EH (cell line): Measurements from ENCODE around the gene NCK2.
A peak's percentile ranks its signal among the peaks of the same experiment; 100 is the strongest.

Experiments used
- DNase-seq: peaks from one replicate; pipeline ENCODE4 v3.0.0-alpha.2; 2015; ENCODE audit warnings: low read depth

NCK2 gene

DNA sequence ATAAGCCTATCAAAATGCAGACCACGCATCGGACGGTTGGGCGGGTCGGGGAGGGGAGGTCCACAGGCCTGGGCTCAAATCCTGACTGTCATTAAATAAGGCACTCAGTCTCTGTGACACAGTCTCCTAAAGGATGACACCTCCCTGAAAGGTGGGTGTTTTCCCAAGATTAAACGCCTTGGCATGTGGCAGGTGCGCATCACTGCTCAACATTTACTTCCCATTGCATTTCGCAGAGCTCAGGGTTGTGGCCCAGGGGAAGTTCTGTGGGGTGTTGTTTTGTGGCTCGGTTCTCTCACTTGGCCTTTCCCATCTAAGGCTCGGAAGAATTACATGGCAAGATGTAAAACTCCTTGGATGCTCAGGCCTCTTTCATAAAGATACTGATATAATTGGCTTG, 107.4 kb downstream of the NCK2 start:
- no peak for DNase-seq

DNA sequence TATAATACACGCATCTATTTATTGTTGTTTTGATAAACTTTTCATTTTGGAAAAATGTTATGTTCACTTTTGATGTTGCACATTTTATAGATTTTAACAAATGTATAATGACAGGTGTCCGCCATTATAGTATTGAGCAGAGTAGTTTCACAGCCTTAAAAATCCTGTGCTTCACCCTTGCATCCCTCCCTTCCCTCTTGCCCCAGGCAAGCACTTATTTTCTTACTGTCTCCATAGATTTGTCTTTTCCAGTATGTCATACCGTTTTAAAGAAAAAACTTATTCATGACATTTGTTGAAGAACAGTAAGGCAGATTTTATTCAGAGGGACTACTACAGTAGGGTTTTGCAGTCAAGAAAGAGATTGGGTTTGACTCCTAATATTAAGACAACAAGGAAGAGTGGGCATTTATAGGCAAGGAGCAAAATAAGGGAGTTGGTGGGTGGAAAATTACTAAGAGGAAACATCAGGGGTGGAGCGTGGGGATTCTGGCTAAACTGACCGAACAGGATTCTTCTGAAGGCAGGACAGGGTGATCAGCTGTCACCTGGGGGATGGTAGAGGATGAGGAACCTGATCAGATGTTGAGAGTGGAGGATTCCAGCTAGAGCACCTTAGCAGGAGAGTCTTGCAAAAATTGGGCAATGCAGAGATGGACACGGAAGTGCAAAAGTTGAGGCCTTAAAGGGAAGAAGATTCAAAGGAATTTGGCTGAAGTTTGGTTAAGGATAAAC, 108.8 kb downstream of the NCK2 start:
- no peak for DNase-seq

DNA sequence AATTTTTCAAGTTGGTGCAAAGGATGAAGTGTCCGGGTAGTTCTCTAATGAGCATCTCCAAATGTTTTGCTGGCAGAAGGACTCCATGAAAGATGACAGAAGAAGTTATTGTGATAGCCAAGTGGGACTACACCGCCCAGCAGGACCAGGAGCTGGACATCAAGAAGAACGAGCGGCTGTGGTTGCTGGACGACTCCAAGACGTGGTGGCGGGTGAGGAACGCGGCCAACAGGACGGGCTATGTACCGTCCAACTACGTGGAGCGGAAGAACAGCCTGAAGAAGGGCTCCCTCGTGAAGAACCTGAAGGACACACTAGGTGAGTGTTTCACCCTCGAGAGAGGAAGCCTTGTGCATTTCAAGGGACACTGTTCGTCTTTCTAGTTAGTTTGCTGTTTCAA, 110.3 kb downstream of the NCK2 start:
- no peak for DNase-seq

DNA sequence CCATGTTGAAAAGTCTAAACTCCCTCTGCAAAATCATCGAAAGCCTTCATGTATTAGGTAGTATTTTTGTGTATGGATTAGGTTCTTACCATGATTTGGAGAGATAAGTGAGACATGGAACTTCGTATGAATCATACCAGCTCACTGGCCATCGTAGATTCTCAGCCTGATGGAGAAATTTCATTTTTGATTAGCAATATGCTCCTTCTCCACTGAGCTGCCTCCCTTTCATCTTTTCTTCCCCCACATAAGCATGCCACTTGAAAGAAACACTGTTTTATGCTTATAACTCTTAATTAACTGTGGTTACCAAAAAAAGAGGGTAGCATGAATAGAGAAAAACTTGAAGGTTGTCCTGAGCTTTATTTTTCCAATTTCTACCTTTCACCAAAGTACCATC, 111.9 kb downstream of the NCK2 start:
- no peak for DNase-seq

GRCh38 chr2:105857076-105857740, 112.5 kb downstream of the NCK2 start:
- DNase-seq = no peak

DNA sequence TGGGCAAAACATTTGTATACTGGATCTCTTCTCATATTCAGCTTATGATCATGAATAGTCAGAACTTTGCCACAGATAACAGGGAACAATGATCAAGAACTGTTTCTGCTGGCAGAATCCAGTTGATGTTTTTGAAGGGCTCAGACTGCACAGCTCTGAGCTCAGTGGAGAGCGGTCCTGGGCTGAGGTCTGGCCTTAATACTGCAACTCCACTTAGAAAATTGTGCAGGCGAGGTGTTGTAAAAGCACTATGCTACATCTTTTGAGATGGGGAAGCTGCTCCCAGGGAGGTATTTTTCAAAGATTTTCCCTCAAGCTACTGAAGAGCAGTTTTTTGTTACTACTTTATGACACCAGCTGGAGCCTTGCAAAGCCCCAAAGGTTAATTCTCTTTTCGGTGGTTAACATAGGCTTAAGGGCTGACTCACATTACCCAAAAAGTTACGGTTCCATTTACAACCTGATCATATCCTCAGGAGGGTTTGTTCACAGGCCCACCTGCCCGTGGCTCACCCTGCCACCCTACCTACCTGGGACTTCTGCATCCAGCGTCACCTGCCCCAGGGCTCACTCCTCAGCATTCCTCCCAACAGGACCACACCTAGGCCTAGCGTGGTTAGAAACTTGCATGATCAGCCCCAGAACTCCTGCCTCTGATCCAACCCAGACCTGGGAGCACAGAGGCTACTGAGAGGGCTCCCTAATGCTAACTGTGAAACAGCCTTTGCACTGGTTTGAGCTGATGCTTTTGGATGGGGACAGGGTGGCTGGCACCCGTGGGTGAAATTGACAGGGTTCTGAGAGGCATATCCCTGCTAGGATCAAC, 114.4 kb downstream of the NCK2 start:
- DNase-seq = no peak

DNA sequence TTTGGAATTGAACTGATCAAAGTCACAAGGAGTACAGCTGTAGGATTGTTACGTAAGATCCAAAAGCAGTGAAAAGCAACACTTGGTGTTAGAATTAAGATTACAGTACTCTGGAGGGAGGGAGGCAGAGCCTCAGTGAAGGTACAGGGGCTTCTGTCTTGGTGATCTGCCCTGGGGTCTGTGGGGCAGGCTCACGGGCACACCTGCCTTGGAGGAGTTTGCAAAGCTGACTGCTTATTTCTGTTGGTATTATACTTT, 114.9 kb downstream of the NCK2 start:
- DNase-seq = no peak

- no peak for DNase-seq
Measured at GRCh38 chr2:105860567-105860966, 115.9 kb downstream of the NCK2 start.

DNA sequence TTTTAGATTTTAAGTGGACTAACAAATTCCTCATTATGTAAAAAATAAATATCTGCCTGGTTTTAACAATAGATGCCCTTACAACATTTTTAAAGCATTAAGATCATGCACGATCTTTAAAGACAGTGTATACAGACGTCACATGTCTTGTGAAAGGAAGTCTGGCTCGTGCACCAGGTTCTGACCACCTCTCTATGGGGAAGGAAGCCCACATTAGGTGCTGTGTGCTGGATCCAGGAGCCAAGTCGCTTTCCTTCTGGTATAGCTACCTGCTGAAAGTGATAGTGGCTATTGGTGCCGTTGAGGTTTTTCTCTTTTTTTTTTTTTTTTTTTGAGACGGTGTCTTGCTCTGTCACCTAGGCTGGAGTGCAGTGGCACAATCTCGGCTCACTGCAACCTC, 116.5 kb downstream of the NCK2 start:
- no peak for DNase-seq

- DNase-seq = no peak
Measured at GRCh38 chr2:105862843-105863242, 118.1 kb downstream of the NCK2 start.

DNA sequence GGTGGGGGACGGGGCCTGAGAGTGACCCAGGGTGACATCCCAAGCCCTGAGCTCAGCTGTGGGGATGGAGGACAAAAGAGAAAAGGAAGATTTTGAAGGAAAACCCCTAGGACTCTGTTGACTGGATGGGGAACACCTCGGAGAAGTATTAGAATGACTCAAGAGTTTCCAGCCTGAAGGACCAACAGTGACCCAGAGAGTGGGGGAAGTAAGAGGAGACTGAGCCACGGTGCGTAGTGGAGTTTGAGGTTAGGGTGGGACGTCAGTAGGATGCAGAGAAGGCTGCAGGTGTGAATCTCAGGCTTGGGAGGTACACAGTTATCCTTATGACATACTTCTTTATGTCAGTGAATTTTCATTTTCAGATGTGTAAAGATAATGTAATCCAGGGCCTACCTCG, 119.5 kb downstream of the NCK2 start:
- DNase-seq = no peak

DNA sequence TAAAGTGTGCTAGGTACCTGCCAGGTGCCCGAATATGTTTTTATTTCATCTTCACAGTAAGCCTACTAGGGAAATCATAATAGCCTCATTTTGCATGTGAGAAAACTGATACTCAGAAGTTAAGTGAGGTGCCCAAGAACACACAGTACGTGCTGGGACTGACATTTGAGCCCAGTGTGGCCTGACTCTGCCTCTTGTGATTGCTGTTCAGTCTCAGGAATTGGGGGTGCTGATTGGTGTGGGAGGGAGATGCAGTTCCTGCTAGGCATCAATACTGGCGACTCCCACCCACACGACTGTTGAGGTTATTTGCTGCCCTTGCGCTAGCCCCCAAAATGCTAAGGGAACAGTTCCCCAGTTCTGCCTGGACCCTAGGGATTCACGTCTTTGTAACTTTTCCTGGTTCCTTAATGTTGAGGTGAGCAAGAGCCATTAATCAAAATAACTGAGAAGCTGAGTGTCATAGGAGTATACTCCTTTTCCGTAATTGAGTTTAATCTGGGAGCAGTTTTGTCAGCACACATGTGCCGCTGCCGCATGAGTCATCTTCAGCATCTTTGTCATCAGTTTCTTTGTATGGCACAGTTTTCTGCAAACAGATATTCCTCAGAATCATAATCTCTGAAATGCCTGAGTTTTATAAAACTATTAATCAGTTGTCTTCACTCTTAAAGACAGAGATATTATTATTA, 120.7 kb downstream of the NCK2 start:
- DNase-seq = peak; percentile 63

- DNase-seq = peak; percentile 80
Measured at GRCh38 chr2:105866216-105867185, 121.8 kb downstream of the NCK2 start.

GRCh38 chr2:105867587-105867986, 122.9 kb downstream of the NCK2 start:
- DNase-seq = no peak

- DNase-seq = no peak
Measured at GRCh38 chr2:105868060-105868459, 123.3 kb downstream of the NCK2 start.

- DNase-seq = no peak
Measured at GRCh38 chr2:105869341-105869740, 124.6 kb downstream of the NCK2 start.

DNA sequence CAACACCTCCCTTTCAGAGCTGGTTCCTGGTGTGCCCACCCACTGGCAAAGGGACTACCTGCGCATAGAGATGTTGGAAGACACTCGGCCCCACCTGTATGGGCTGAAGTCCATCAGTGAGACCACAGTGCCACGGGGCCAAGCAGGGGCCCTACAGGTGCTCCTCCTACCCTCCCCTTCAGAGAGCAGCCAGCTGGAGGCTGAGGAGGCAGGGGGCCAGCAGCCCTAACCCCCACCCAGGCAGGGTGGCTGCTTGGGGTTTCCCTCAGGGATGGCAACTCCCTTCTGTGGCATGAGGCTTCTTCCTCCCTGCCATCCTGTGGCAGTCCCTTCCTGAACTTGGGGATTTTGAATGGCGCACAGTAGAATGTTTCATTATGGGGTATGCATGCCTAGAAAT, 125.3 kb downstream of the NCK2 start:
- DNase-seq = no peak

GRCh38 chr2:105870858-105871257, 126.1 kb downstream of the NCK2 start:
- DNase-seq = no peak

DNA sequence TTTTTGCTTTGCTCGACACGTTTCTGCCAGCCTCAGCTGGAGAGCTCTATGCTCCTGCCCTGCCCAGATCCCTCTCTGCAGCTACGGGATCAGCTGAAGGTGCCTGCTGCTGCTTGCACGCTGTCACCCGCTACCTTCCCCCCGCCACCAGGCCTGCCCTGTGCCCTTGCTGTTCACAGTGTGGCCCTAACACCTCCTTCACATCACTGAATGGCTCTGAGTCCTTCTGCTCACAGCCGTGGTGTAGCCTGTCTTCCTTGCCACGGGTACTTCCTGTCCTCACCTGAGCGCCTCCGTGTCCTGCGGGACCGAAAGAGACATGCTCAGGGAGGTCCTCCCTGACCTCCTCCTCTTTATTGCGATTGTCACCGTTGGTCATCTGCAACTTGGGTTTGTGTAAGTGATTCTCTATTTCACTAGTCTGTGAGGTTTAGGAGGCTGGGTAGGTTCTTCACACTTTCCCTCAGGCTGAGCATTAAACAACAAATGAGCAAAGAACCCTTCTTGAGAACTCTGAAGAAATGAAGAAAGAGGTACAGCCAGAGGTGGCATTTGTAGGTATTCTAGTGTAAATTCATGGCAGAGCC, 127.5 kb downstream of the NCK2 start:
- no peak for DNase-seq

DNA sequence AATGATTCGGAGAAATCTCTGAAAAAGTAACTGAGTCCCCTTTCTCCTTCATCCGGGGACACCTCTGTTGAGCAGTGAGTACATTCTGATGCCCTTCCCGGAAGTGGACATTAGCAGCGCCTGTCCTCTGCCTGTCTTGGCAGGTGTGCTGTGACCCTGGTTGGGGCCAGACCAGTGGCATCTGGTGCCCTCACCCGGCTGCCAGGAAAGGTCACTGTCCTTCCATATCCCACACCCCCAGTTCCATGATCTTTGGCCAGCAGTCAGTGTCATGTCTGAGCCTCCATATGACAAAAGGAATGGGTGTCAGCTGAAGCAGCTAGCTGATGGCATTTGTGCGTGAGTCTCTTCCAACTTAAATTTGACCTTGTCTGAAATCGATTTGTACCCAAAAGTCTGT, 128.1 kb downstream of the NCK2 start:
- no peak for DNase-seq

DNA sequence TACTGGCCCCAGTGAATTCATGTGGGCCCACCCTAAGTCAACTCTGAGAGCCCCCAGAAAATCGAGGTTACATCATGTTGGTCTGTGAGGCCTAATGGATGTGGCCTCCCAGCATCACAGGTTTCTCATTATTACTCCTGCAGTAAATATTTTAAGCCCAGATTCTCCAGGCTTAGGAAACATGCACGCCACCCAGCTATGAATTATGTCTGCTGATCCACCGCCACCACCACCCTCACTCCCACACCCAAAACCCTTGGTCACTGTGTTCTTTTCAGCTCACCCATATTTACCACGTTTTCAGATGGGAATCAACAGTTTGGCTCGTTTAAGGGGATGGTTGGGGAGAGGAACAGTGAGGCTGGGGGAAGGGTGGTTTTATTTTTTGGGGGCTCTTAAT, 128.6 kb downstream of the NCK2 start:
- DNase-seq = no peak
